Transverse colon (tissue), 3 donors: ENCODE measurements around the gene CALN1.

Experiments
- POLR2A ChIP-seq: fragments of 450-650 bp; IDR thresholded peaks from one replicate; pipeline ENCODE4 v1.6.1; 2016; ENCODE audit warnings: antibody characterized with exemption, mild to moderate bottlenecking, moderate library complexity
- TF ChIP-seq, protein P1 (sequence below), 5 experiments: fragments of 200-600 bp in 3 of 5; fragments of 450-650 bp in 2 of 5; sonication (generic) in 3 of 5; IDR thresholded peaks; 1 replicate in 2 of 5; 2 replicates in 3 of 5; pipeline ENCODE4 v1.5.1; 2016 to 2017; ENCODE audit warnings: antibody characterized with exemption in 5 of 5, inconsistent platforms in 3 of 5, mild to moderate bottlenecking in 2 of 5, moderate library complexity in 1 of 5

DNA sequence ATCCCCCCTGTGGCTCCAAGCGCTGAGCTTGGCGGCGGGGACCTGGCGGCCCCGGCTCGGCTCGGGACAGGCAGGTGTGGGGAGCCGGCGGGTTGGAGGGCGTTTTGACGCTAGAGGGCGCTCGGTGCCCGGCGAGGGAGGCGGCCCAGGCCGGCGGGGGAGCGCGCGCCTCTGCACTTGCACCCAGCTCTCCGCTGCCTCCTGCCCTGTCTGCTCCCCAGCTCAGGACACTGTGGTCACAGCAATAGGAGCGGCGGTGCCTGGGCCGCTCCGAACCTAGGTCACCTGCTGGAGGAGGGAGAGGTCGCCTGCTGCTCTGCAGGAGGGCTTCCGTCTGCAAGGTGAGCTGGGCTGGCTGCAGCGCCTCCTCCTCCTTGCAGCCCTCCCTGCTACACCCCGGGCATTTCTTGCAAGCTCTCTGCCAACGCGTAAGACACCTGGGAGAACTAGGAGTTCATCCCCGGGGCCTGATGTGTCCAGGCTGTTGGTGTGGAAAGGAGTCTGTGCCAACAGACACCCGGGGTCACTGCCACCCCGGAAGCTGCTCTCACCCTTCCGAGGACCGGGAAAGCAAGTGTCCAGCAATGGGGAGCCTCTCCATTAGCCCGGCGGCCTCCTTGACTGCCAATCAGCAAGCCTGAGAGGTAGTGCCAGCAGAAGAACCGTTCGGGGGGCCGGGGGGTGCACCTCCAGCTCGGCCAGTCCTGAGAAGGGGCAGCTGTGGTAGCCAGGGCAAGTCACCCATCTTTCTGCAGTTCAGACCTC, 659.8 kb downstream of the CALN1 start:
- TF ChIP-seq, protein P1, sequence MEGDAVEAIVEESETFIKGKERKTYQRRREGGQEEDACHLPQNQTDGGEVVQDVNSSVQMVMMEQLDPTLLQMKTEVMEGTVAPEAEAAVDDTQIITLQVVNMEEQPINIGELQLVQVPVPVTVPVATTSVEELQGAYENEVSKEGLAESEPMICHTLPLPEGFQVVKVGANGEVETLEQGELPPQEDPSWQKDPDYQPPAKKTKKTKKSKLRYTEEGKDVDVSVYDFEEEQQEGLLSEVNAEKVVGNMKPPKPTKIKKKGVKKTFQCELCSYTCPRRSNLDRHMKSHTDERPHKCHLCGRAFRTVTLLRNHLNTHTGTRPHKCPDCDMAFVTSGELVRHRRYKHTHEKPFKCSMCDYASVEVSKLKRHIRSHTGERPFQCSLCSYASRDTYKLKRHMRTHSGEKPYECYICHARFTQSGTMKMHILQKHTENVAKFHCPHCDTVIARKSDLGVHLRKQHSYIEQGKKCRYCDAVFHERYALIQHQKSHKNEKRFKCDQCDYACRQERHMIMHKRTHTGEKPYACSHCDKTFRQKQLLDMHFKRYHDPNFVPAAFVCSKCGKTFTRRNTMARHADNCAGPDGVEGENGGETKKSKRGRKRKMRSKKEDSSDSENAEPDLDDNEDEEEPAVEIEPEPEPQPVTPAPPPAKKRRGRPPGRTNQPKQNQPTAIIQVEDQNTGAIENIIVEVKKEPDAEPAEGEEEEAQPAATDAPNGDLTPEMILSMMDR (IDR thresholded peaks at IDR 0.05) = peak in 4 of 5 experiments; percentile 31 to 57 (median 44)
- no peak for TF ChIP-seq POLR2A
